ENCODE data around the gene CYGB.

Gene CYGB

DNA sequence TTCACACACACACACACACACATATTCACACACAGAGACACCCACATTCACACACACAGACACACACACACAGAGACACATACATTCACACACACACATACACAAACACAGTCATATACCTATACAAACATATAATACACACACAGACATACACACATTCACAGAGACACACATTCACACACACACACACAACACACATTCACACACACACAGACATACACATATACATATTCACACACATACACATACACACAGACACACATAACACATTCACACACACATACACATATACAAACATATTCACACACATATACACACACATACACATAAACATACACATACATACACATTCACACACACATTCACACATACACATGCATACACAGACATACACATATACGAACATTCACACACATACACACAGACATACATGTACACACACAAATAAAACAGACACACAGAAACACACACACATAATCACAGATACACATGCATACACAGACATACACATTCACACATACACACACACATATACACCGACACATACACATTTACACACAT lies 10.2 kb upstream of the CYGB start:
- TF ChIP-seq, protein P1, sequence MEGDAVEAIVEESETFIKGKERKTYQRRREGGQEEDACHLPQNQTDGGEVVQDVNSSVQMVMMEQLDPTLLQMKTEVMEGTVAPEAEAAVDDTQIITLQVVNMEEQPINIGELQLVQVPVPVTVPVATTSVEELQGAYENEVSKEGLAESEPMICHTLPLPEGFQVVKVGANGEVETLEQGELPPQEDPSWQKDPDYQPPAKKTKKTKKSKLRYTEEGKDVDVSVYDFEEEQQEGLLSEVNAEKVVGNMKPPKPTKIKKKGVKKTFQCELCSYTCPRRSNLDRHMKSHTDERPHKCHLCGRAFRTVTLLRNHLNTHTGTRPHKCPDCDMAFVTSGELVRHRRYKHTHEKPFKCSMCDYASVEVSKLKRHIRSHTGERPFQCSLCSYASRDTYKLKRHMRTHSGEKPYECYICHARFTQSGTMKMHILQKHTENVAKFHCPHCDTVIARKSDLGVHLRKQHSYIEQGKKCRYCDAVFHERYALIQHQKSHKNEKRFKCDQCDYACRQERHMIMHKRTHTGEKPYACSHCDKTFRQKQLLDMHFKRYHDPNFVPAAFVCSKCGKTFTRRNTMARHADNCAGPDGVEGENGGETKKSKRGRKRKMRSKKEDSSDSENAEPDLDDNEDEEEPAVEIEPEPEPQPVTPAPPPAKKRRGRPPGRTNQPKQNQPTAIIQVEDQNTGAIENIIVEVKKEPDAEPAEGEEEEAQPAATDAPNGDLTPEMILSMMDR (IDR thresholded peaks at IDR 0.05; ENCODE audit: low read depth, low read length, missing control alignments) = no peak
- DNase-seq (ENCODE audit: low read depth) = no peak
- in situ Hi-C loops (cut with HindIII; ENCODE audit: low sequenced_read_pairs) = no loop called here

DNA sequence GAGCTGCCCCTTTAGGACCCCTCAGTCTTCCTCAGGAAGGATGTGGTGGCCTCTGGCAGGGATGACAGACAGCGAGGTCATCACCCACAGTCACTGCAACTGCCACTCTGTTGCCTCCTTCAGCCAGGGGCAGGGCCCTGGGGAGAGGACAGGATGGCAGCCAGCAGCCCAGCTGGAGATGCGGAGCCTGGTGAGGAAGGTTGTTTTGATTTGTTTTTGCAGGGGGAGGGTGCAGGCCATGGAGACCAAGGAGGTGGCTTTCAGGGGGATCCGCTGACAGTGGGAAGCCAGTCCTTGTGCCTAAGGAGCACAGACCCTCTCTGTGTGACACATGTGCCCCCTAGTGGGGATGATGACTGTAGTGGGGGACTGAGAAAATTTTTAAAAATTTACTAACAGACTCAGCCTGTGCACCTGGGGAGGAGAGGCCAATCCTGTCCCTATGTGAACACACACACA lies 9.7 kb upstream of the CYGB start:
- DNase-seq (ENCODE audit: low read depth) = no peak
- no peak overlapping the region for H3K4me3 ChIP-seq (ENCODE audit: low read depth, low read length)
- TF ChIP-seq, protein P1 (IDR thresholded peaks at IDR 0.05; ENCODE audit: low read depth, low read length, missing control alignments) = peak; percentile 74
- in situ Hi-C loops (cut with HindIII; ENCODE audit: low sequenced_read_pairs) = no loop called here

More for the DNA sequence above, 10.2 kb upstream of the CYGB start:
- H3K4me3 ChIP-seq (ENCODE audit: low read depth, low read length) = no peak overlapping the region

DNA sequence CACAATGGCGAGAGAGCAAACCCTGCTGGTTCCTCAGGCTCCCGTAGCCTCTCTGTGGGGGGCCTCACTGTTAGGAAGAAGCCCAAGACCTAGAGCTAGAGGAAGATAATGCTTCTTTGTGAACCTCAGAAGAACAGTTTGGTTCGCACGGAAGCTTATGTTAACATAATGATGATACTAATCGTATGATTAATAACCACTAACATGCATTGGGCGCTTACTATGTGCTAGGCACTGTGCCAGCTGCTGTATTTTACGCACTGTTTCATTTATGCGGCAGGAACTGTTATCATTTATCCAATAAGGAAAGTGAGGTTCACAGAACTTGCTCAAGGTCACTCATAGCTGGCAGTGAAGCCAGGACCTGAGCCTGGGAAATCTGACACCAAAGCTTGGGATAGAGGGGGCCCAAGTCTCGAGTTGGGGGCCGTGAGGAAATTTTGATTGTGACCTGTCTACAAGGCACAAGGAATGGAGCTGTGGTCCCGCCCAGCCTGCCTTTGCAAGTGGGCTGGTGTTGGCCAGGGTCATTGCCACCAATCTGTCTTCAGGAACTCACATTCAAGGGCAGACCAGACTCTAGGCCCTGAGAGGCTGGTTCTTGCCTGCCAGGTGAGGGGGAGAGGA lies 9.2 kb upstream of the CYGB start:
- DNase-seq (ENCODE audit: low read depth) = peak; percentile 87
- H3K4me3 ChIP-seq (ENCODE audit: low read depth, low read length) = no peak overlapping the region
- TF ChIP-seq, protein P1 (IDR thresholded peaks at IDR 0.05; ENCODE audit: low read depth, low read length, missing control alignments) = no peak
- in situ Hi-C loops (cut with HindIII; ENCODE audit: low sequenced_read_pairs) = no loop called here

DNA sequence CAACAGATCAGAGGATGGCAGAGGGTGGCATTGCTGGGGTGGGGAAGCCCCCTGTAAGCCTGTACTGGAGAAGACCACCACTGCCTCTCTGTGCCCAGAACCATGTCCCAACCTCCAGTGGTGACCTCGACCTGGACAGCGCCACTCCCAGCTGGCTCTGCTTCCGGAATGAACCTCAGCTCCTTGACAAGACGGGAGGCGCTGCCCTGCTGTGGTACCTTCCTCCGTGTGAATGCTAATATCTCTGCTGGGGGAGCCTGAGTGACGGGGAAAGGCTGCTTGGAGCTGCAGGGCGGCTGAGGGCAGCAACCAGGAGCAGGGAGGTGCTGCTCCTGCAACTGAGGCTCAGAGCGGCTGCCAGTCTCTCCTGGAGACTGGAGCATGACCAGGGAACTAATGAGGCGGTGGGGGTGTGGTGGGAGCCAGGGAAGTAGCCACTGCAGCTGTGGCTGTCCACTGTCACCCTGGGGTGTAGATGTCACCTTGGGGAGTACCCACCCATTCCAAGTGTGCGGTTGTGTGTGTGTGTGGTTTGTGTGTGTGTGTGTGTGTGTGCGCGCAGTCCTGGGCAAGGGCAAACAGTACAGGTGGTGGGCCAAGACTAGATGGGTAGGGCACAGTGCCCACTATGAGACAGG lies 8.5 kb upstream of the CYGB start:
- DNase-seq (ENCODE audit: low read depth) = no peak
- TF ChIP-seq, protein P1 (IDR thresholded peaks at IDR 0.05; ENCODE audit: low read depth, low read length, missing control alignments) = no peak
- in situ Hi-C loops (cut with HindIII; ENCODE audit: low sequenced_read_pairs) = no loop called here
- H3K4me3 ChIP-seq (ENCODE audit: low read depth, low read length) = no peak overlapping the region

DNA sequence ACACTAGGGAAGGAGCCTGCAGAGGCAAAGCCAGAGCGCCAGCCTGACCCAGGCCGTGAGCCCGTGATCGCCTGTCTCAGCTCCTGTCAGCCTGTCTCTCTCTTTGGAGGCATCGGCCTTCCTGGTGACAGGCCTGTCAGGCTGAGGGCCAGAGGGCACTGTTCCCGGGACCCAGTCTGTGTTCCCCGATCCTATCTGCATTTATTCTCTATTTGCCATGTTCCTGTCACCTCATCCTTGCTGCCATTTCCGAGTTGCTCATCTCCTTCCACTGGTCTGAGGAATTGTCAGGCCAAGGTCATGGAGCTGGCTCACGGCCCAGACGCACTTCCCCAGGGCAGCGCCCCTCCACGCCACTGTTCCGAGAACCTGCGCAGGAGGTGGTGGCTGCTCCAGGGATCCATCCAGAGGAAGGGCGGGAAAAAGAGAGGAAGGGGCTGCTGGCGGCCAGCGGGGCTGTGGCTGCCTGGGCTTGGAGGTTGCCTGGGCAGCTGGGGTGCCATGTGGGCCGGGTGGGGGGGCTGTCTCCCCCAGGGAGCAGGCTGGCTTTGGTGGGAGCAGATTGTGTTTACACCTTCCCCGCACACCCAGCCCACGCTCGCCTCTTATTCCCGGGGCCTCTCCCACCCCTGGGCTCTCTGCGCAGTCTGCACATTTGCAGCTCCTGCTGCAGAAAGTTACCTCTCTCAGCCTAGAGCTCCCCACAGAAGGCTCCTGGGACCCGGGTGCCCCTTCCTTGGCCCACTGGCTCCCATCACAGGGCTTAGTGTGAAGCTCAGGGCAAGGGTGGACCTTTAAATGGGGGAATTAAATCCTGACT lies 7.2 kb upstream of the CYGB start:
- H3K4me3 ChIP-seq (ENCODE audit: low read depth, low read length) = no peak overlapping the region
- TF ChIP-seq, protein P1 (IDR thresholded peaks at IDR 0.05; ENCODE audit: low read depth, low read length, missing control alignments) = no peak
- no peak for DNase-seq (ENCODE audit: low read depth)
- in situ Hi-C loops (cut with HindIII; ENCODE audit: low sequenced_read_pairs) = no loop called here

DNA sequence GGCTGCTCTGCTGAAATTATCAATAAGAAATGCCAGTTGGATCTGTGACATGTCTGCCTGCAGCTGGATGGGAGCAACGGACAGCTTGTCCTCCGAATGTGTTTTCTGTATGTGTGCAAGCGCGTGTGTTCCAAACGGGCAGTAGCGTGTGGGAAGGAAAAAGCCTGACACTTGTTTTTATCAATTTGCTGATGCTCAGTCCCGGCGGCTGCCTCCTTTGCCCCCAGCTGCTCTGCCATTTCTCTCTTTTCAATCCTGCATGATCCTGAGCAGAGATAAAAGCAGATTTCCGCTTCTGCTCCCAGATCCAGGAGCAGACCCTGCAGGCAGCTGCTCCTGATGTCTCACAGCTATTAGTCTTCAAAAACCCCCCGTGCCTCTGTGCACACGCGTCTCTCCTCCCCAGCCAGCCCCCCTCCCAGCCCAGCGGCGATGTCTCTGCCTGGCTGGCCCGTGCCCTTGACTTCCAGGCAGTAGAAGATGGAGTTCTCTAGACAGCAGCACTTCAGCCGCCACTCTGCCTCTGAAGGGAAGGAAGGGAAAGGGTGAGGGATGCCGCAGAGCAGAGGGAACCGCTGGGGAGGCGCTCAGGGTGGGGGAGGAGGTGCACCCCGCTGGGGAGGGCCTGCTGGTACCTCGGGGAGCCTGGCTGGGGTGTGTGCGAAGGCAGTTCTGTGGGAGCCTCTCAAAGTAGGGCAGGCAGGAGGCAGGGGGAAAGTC lies 6.5 kb upstream of the CYGB start:
- DNase-seq (ENCODE audit: low read depth) = no peak
- no peak overlapping the region for H3K4me3 ChIP-seq (ENCODE audit: low read depth, low read length)
- in situ Hi-C loops (cut with HindIII; ENCODE audit: low sequenced_read_pairs) = no loop called here
- TF ChIP-seq, protein P1 (IDR thresholded peaks at IDR 0.05; ENCODE audit: low read depth, low read length, missing control alignments) = no peak
